Adrenal gland (tissue), 12 donors: ENCODE results near the gene TCTA. TPM values are rescaled to one million over a fixed set of nuclear protein-coding genes. Genes with fewer than 3 reads are reported as not detected.
A peak's percentile ranks its signal among the peaks of the same experiment; 100 is the strongest.

Experiments used
- DNase-seq, 7 donors: peaks; one replicate each; pipeline ENCODE4 v3.0.0-alpha.2; 2019 to 2020
- H3K27ac ChIP-seq, 5 donors: fragments of 200-600 bp; sonication (generic) in 4 of 5; 1 replicate in 3 of 5; 2 replicates in 2 of 5; pipeline versions ENCODE4 v1.5.1 to v1.8.0; 2016 to 2020; ENCODE audit warnings: mild to moderate bottlenecking in 1 of 5
- H3K27me3 ChIP-seq: fragments of 200-600 bp; 2 replicates; pipeline ENCODE4 v1.8.0; 2021
- H3K36me3 ChIP-seq, 2 donors: fragments of 200-600 bp; replicated peaks in 1 of 2; 1 replicate in 1 of 2; 2 replicates in 1 of 2; pipeline versions ENCODE4 v1.5.1 to v1.8.0; 2018 to 2022
- H3K4me1 ChIP-seq, 2 donors: fragments of 200-600 bp; replicated peaks in 1 of 2; 1 replicate in 1 of 2; 2 replicates in 1 of 2; pipeline versions ENCODE4 v1.5.1 to v1.8.0; 2018 to 2021
- H3K4me3 ChIP-seq, 4 donors: fragments of 200-600 bp; sonication (generic) in 3 of 4; one replicate each; pipeline ENCODE4 v1.5.1; 2016 to 2018
- H3K9me3 ChIP-seq, 3 donors: fragments of 200-600 bp; sonication (generic) in 1 of 3; replicated peaks in 1 of 3; 1 replicate in 2 of 3; 2 replicates in 1 of 3; pipeline versions ENCODE4 v1.5.1 to v1.8.0; 2016 to 2021
- CTCF ChIP-seq, 6 experiments: fragments of 450-650 bp in 4 of 6; fragments of 200-600 bp in 2 of 6; sonication (generic) in 1 of 6; IDR thresholded peaks; 1 replicate in 5 of 6; 2 replicates in 1 of 6; pipeline versions ENCODE4 v1.5.1 to v1.8.0; 2016 to 2021; ENCODE audit warnings: antibody characterized with exemption in 6 of 6, mild to moderate bottlenecking in 2 of 6, moderate library complexity in 1 of 6
- POLR2A ChIP-seq, 2 donors: fragments of 450-650 bp; IDR thresholded peaks; one replicate each; pipeline ENCODE4 v1.6.1; 2017; ENCODE audit warnings: antibody characterized with exemption in 2 of 2, mild to moderate bottlenecking in 2 of 2, moderate library complexity in 1 of 2
- WGBS, 4 donors: extraction: QIAGEN DNeasy Blood & Tissue Kit in 2 of 4; methylation state at CpG; one replicate each; pipeline versions ENCODE4 v1.1.5 to v1.1.7; 2013 to 2017; 5-methylcytosine and 5-hydroxymethylcytosine counted together
- intact Hi-C, 2 donors: fragments of 100-400 bp; cut with DNase I; formaldehyde crosslinking; loops; one replicate each; pipeline versions ENCODE4 v1.14.1 to v1.15.0; 2022 to 2023
- polyA plus RNA-seq, 3 donors: library from polyadenylated mRNA; stranded (reverse); fragments of 200-250 nt in 2 of 3; fragments of 350-450 nt in 1 of 3; fragmentation: Illumina TruSeq in 1 of 3; extraction: RNeasy Lipid Tissue Mini Kit (QIAGEN cat#74804) in 1 of 3; gene quantifications; one replicate each; pipeline ENCODE4 v1.2.3, GENCODE V29; 2013 to 2014
- total RNA-seq, 9 donors: library from RNA; depleted of rRNA in 4 of 9; stranded (reverse); fragments of >200 nt in 4 of 9; fragments of 120-200 nt in 1 of 9; fragmentation: NEBNext Ultra II Directional in 1 of 9; extraction: Animal tissue kit (Norgen Biotek cat#: 25700) in 1 of 9; gene quantifications; one replicate each; pipeline versions ENCODE4 v1.1.0 to v1.2.4, GENCODE V29; 2013 to 2023
- donor health status: healthy with polysubstance abuse.
- donor health status: Bipolar disorder and iron deficiency.
- donor health status: DM: yes; HTN: yes; CAD: no.
- donor health status: DM: no; HTN: no; CAD: no.
- donor health status: DM: no; HTN: no; CAD: no.
- donor health status: DM: yes; HTN: yes; CAD: no.

Gene TCTA
- total and polyA plus RNA-seq, 12 donors = 26.9 to 116 (median 44.7) TPM

- no peak overlapping the region for H3K4me3 ChIP-seq
- intact Hi-C loops = no loop called here
- H3K36me3 ChIP-seq = no peaks in the 10 kb centered on the region
- no peaks in the 10 kb centered on the region for H3K9me3 ChIP-seq
- peaks cover 4 to 46% of the 10 kb centered on the region in 2 donors for H3K4me1 ChIP-seq
- no peak for DNase-seq
- H3K27ac ChIP-seq = no peak overlapping the region
- no peaks in the 10 kb centered on the region for H3K27me3 ChIP-seq
- TF ChIP-seq CTCF (IDR thresholded peaks at IDR 0.05) (no peak), POLR2A (IDR thresholded peaks at IDR 0.05) (no peak)
- 88 to 93% (median 91%) methylated on average over 1 of the region's 1 CpG for whole genome bisulfite sequencing, 4 donors
Observed at GRCh38 chr3:49385617-49386016, 26.6 kb upstream of the TCTA start.

GRCh38 chr3:49386056-49386756, 26.0 kb upstream of the TCTA start:
- H3K4me1 ChIP-seq = peaks cover 4 to 46% of the 10 kb centered on the region in 2 donors
- no peaks in the 10 kb centered on the region for H3K9me3 ChIP-seq
- no peak for DNase-seq
- TF ChIP-seq POLR2A (IDR thresholded peaks at IDR 0.05) (no peak), CTCF (IDR thresholded peaks at IDR 0.05) (no peak)
- no peaks in the 10 kb centered on the region for H3K36me3 ChIP-seq
- H3K27me3 ChIP-seq = no peaks in the 10 kb centered on the region
- peak overlapping the region in 1 of 5 donors; percentile 37 for H3K27ac ChIP-seq
- WGBS, 4 donors = 70 to 75% (median 72%) methylated on average over 11 of the region's 11 CpGs
- intact Hi-C loops = no loop called here
- no peak overlapping the region for H3K4me3 ChIP-seq

- TF ChIP-seq CTCF (IDR thresholded peaks at IDR 0.05) (no peak), POLR2A (IDR thresholded peaks at IDR 0.05) (no peak)
- H3K4me3 ChIP-seq = no peak overlapping the region
- H3K36me3 ChIP-seq = no peaks in the 10 kb centered on the region
- H3K27ac ChIP-seq = no peak overlapping the region
- intact Hi-C loops = no loop called here
- DNase-seq = no peak
- peaks cover 4 to 52% of the 10 kb centered on the region in 2 donors for H3K4me1 ChIP-seq
- WGBS, 4 donors = 74 to 85% (median 76%) methylated on average over 2 of the region's 2 CpGs
- H3K27me3 ChIP-seq = no peaks in the 10 kb centered on the region
- H3K9me3 ChIP-seq = no peaks in the 10 kb centered on the region
Observed at GRCh38 chr3:49387721-49388120, 24.5 kb upstream of the TCTA start.

- no peak overlapping the region for H3K27ac ChIP-seq
- H3K36me3 ChIP-seq = no peaks in the 10 kb centered on the region
- H3K9me3 ChIP-seq = no peaks in the 10 kb centered on the region
- TF ChIP-seq POLR2A (IDR thresholded peaks at IDR 0.05) (no peak), CTCF (IDR thresholded peaks at IDR 0.05) (no peak)
- no peak overlapping the region for H3K4me3 ChIP-seq
- intact Hi-C loops = no loop called here
- H3K4me1 ChIP-seq = peaks cover 4 to 53% of the 10 kb centered on the region in 2 donors
- 76 to 93% (median 79%) methylated on average over 1 of the region's 1 CpG for WGBS, 4 donors
- H3K27me3 ChIP-seq = no peaks in the 10 kb centered on the region
- DNase-seq = no peak
Observed at GRCh38 chr3:49388289-49388820, 23.9 kb upstream of the TCTA start.
